HG02678 (cell line): ENCODE data around the gene PRSS3.
"Not testable (repeated sequence)": the region's sequence is repeated elsewhere in the genome, so short reads cannot be mapped to it uniquely, and the experiment has no call there.

Experiments used
- ATAC-seq: cut with Tn5 transposase; IDR thresholded peaks from one replicate; pipeline ENCODE4 v1.9.1; 2021; ENCODE audit warnings: mild to moderate bottlenecking, moderate library complexity; ENCODE audit not compliant: unreplicated experiment

PRSS3 gene

GRCh38 chr9:33817327-33818166, 22.2 kb downstream of the PRSS3 start:
- peak; percentile 22 for ATAC-seq

GRCh38 chr9:33818167-33818846, 22.9 kb downstream of the PRSS3 start:
- no peak for ATAC-seq

GRCh38 chr9:33818847-33819500, 23.6 kb downstream of the PRSS3 start:
- ATAC-seq: no peak

DNA sequence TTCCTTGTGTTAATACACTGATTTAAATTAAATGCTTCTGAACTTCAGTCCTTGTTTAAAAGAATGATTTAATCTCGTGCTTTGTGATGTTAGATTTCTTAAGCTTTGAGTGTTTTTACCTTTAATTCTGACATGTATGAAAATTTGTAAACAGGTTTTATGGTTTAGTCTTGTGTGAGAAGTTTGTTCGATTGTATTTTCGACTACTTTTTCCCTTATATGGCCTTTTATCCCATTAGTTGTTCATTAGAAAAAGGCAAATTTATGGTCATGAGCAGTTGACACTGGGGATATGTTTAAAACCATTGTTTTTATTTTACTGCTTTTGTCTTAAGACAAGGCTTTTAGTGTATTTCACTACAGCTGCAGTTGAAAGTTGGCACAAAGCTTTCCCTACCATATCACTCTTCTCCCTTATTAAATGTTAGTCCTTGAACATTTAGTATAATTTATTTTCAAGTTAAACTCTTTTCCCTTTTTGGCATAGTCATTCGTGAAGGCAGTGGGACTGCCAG, 24.9 kb downstream of the PRSS3 start:
- ATAC-seq: no peak

DNA sequence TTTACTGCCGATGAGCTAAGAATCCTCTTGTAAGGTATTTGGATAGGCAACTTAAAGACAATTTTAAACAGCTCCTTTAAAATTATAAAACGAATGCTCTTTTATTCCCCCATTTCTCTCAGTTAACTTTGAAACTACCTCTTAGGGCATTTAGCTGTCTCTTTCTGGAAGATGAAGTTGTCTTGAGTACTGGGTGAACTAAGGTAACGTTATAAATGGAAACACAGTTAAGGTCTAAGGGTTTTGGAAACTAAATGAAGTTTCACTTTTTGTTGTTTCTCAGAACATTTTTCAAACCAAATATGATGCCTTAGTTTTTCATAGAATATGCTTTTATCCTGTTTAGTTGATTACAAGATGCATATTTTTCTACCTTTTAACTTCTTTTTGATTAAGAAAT, 28.4 kb downstream of the PRSS3 start:
- no peak for ATAC-seq

- not testable (repeated sequence) for ATAC-seq
Observed at GRCh38 chr9:33827285-33827684, 31.9 kb downstream of the PRSS3 start.

- ATAC-seq: not testable (repeated sequence)
Observed at GRCh38 chr9:33829641-33830230, 34.4 kb downstream of the PRSS3 start.

DNA sequence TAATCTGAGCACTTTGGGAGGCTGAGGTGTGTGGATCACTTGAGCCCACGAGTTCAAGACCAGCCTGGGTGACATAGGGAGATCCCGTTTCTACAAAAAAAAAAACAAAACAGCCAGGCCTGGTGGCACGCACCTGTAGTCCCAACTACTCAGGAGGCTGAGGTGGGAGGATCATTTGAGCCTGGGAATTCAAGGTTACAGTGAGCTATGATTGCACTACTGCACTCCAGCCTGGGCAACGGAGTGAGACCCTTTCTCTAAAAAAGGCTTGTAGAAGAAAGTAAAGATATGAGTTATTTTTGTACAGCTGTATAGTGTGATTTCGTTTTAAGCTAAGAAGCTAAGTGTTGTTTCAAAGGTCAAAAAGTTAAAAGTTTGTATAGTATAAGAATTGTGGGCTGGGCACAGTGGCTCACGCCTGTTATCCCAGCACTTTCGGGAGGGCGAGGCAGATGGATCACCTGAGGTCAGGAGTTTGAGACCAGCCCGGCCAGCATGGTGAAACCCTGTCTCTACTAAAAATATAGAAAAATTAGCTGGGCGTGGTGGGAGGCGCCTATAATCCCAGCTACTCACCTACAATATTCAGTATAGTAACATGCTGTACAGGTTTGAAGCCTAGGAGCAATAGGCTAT, 40.4 kb downstream of the PRSS3 start:
- ATAC-seq: no peak

DNA sequence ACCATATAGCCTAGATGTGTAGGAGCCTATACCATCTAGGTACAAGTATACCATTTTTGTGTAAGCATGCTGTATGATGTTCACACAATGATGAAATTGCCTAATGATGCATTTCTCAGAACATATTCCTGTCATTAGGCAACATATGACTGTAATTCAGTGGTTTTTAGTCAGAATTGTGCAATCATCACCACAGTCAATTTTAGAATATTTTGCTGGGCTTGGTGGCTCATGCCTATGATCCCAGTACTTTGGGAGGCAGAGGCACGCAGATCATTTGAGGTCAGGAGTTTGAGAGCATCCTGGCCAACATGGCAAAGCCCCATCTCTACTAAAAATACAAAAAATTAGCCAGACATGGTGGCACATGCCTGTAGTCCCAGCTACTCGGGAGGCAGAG, 40.9 kb downstream of the PRSS3 start:
- ATAC-seq: not testable (repeated sequence)

- ATAC-seq: no peak
Observed at GRCh38 chr9:33837138-33837537, 41.8 kb downstream of the PRSS3 start.

- no peak for ATAC-seq
Observed at GRCh38 chr9:33840381-33840780, 45.0 kb downstream of the PRSS3 start.

GRCh38 chr9:33843312-33843961, 48.1 kb downstream of the PRSS3 start:
- ATAC-seq: no peak

DNA sequence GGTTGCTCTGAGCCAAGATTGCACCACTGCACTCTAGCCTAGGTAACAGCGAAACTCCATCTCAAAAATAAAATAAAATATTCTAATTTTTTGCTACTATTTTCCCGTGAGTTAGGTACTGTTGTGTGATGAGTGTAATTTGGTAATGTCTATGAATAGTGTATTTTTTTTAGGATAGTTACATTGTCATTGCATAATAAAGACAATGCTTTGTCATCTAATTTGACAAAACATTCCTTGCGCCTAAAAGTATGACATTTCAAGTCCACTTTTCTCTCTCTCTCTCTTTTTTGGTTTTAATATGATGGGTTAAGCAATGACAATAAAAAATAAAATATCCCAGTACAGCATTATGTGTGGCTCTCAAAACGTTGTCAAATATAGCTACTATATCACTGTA, 50.9 kb downstream of the PRSS3 start:
- no peak for ATAC-seq

DNA sequence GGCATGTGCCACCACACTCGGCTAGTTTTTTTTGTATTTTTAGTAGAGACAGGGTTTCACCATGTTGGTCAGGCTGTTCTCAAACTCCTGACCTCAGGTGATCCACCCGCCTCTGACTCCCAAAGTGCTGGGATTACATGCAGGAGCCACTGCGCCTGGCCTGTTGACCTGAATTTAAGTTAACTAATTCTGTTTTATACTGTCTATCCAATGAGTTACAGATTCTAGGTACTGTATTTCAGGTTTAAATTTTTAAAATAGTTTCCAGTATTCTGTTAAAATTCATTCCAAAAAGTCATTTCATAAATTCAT, 52.5 kb downstream of the PRSS3 start:
- not testable (repeated sequence) for ATAC-seq
